Fibroblast of skin of right quadriceps (primary cell): Measurements from ENCODE around the gene CD247.

ENCODE experiments used
- DNase-seq: peaks from one replicate; pipeline ENCODE4 v3.0.0-alpha.2; 2013

The CD247 gene

DNA sequence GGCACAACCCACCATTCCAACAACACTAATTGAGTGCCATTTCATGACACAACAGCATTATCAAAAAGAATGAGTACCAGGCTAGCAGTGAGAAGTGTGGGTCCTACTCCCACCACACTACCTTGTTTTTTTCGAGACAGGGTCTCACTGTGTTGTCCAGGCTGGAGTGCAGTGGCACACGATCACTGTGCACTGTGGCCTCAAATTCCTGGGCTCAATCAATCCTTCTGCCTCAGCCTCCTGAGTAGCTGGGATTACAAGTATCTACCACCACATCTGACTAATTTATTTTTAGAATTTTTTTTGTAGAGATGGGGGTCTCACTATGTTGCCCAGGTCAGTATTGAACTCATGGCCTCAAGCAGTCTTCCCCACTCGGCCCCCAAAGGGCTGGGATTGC is 30.7 kb downstream of the CD247 start:
- DNase-seq, result no peak

GRCh38 chr1:167486090-167486824 is 32.1 kb downstream of the CD247 start:
- no peak for DNase-seq

GRCh38 chr1:167484726-167485502 is 33.4 kb downstream of the CD247 start:
- no peak for DNase-seq

GRCh38 chr1:167483790-167484189 is 34.5 kb downstream of the CD247 start:
- DNase-seq, result no peak

GRCh38 chr1:167482184-167482583 is 36.1 kb downstream of the CD247 start:
- no peak for DNase-seq

- DNase-seq, result no peak
These were observed 38.9 kb downstream of the CD247 start for GRCh38 chr1:167479331-167479979.

- no peak for DNase-seq
These were observed 40.3 kb downstream of the CD247 start for GRCh38 chr1:167477986-167478385.

DNA sequence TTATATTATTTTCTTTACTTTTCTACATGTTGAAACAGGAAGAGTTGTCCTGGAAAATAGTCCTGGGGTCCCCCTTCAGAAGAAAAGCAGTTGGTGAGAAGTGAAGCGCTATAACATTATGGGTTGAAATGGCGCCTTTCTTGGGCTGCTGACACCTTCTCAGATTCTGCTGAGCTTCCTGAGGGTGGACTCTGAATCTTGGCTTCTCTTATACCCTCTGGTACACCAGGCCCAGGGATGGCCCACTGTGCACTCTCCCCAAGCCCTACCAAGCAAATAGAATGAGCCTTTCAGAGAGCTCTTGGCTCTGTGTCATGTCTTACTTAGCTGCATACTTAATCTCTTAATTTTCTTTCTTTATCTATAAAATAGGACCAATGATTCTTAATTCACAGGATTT is 42.3 kb downstream of the CD247 start:
- DNase-seq, result no peak

- no peak for DNase-seq
These were observed 44.1 kb downstream of the CD247 start for GRCh38 chr1:167474191-167474641.

DNA sequence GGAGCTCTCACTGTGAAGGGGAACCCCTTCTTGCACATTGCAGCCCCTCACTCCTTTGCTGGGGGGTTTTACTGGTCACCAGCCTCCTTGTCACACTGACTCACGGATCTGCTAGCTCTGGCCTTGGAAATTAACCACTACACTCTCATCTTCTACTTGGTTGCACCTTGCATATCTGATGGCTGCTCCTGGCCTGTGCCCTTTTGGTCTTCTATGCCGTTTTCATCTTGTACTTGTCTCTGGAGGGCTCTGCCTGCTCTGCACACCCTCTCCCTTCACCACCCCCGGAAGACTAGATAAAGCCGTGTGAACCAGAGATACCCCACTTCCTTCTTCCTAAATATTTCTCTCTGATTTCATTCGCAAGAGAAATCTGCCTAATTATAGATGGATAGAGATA is 44.6 kb downstream of the CD247 start:
- DNase-seq, result no peak

GRCh38 chr1:167472752-167473521 is 45.4 kb downstream of the CD247 start:
- no peak for DNase-seq

DNA sequence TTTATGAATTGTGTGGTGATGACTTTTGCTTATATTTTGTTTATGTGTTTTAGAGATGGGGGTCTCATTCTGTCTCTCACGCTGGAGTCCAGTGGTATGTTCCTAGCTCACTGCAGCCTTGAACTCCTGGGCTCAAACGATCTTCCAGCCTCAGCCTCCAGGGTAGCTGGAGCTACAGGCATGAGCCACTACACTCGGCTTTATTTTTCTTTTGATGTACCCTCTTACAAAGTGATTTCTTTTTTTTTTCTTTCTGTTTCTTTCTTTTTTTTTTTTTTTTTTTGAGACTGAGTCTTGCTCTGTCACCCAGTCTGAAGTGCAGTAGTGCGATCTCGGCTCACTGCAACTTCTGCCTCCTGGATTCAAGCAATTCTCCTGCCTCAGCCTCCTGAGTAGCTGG is 46.8 kb downstream of the CD247 start:
- DNase-seq, result no peak

DNA sequence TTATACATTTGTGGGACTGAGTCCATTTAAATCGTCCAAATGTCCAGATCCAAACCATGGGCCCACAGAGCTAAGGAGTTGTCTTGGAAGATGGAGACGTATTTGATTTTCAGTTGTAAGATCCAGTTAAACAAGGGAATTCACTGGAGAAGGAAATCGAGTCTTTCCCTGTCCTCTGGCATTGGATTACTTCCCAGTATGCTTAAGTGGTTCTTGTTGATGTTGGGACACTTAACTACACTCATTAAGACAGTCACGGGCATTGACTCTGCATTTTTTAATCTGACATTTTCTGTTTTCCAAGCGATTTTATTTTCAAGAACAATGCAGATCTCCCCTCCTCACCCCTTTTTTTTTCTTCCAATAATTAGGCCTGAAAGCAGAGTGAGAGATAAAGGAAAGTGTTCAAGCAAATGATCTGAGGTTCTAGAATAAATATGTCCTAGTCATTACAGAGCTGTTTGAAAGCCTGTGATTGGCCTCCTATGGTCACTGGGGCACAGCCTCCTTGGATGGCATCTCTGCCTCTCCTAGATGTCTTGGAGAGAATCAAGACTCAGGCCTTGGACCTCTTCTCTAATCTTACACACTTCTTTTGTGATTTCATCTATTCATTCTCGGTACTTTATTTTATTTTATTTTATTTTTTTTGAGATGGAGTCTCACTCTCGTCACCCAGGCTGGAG is 48.9 kb downstream of the CD247 start:
- DNase-seq, result no peak

DNA sequence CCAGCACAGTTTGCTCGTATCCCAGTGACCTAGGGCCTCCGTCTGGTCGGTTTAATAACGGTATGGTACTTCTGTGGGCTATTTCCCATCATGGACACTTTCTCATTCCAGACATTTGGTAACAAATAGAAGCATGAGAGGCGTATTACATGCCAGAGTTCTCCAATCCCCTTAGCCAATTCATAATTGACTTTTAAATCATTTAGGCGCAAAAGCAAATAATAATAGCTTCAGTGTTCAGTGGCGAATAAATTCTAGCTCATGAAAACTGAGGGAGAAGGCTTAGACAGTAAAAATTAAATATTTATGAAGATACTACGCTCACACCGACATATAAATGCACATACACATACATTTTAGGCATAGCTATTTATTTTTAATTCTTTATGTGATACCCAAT is 50.6 kb downstream of the CD247 start:
- DNase-seq, result no peak

DNA sequence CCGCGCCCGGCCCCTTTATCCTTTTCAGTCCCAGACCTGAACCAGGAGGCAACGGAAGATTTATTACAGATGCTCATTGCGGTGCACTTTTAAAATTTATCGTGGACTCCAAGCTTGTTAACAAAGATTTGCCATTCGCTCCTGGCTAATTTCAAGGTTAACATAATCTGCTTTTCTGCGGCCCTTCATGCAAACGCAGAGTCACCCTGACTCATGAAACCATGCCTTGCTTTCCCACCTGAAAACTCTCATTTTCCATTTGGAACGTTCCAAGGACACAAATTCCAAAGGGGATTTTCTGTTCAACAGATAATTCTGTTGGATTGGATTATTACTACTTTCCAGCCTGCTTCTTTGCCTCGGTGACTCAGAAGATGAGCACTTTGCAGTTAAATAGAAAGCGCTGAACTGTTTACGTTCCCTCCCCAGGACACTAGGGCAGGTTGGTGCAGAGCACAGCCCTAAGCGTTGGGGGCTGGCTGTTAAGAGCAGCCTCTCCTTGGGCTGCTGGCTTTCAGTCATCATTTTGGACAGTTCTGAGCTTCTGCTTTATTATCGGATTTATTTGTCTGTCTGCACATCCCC is 51.1 kb downstream of the CD247 start:
- no peak for DNase-seq

DNA sequence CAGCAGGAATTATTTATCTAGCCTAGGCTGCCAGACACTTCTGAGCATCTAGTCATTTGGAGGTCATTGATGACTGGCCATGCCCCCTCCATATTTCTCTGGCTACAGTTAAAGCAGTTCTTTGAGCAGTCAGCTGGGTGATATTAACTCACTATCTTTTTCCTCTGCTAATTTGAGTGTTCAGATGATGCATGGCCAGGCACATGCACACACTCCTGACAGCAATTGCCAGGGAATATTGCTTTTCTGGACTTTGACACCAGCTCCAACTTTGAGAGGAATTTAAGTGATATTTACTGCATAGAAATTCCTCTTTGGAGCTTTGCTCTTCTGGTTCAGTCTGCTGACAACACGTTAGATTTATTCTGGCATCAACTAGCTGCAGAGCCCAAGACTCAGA is 52.6 kb downstream of the CD247 start:
- no peak for DNase-seq

GRCh38 chr1:167465018-167465417 is 53.3 kb downstream of the CD247 start:
- DNase-seq, result no peak

- no peak for DNase-seq
These were observed 54.3 kb downstream of the CD247 start for GRCh38 chr1:167463875-167464575.

DNA sequence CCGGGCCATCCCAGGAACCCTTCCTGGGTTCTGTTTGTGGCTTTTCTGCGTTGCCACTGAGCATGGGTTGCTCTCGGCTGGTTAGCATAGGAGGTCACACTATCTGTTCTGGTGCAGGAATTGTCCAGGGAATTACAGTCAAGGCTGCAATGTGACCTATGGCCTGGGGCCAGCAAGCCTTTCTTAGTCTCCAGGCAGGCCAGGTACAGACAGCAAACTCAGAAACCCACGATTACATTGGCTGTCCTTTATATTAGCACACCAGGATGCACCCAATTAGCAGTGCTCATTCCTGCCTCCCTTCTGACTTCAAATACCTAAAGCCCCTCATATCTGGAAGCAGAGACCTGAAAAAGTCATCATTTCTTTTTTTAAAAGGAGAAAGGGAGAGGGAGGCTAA is 55.2 kb downstream of the CD247 start:
- DNase-seq, result no peak

DNA sequence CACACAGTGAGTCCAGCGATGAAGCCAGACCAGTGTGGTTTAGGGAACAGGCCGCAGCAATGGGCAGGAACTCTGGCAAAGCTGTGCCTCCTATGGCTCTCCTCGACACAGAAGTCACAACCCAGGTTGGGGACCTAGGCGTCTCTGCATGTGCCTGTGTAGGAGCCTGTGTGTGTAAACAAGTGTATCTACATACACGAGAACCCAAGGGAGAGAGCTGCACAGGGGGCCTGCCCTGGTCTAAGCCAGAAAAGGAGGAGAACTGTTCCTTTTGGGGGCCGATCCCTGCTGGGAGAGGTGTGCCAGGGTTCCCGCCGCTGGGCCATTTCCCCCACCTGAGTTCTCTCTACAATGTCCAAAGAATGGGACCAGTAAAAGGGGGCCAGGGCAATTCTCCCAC is 56.0 kb downstream of the CD247 start:
- no peak for DNase-seq

GRCh38 chr1:167460836-167461235 is 57.5 kb downstream of the CD247 start:
- DNase-seq, result no peak
